Stimulated activated CD4-positive, alpha-beta T cell treated with anti-CD3 and anti-CD28 coated beads, Interleukin-12 subunit alpha, Interleukin-12 subunit beta, amount 100 ng/mL, for 4 hours (primary cell): Measurements from ENCODE around the gene RGS10.
"Not testable (repeated sequence)": the region's sequence is repeated elsewhere in the genome, so short reads cannot be mapped to it uniquely, and the experiment has no call there.

Source experiments
- DNase-seq: peaks from one replicate; pipeline ENCODE4 v3.0.0-alpha.2; 2020

Gene RGS10, protein sequence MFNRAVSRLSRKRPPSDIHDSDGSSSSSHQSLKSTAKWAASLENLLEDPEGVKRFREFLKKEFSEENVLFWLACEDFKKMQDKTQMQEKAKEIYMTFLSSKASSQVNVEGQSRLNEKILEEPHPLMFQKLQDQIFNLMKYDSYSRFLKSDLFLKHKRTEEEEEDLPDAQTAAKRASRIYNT

DNA sequence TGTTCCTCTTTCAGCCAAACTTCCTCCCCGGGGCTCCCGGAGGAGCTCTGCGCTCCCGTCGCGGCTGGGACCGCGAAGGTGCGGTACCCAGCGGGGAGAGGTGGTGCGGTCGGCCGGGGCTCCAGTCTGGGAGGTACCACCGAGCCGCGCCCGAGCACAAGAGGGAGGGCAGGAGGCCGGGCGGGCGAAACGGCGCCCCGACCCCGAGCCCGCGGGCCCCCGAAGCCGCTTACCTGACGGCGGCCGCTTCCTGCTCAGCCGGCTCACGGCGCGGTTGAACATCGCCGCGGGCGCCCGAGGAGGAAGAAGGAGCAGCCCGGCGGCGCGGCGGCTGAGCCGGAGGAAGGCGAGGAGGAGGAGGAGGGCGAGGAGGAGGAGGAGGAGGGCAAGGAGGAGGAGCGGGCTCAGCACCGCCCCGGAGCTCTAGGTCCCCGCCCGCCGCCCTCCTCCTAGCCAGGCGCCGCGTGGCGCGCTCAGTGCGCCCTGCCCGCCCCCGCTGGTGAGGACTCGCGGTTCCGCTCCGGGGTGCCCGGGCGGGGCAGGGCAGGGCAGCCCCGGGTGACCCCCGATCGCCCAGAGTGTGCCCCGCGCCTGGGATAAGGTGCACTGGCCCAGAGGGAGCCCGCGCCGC lies at the start of gene RGS10:
Gene RGS10 (minus strand): TSS at position 363 of the 631 bp plus-strand sequence. CDS start 81 bp downstream, at position 282.
- DNase-seq = peak; percentile 88

DNA sequence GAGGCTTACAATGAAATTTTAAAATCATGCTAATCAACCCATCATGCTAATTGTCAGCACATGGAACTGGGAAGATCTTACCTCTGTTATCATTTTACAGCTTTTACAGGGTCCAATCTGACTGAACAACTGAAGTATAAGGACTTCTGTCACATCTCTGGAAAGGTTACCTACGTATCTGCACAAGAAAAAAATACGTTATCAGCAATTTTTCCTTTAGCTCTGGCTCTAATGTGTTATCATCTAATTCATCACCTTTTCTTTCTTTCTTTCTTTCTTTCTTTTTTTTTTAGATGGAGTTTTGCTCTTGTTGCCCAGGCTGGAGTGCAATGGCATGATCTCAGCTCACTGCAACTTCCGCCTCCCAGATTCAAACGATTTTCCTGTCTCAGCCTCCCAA lies 45.6 kb upstream of the RGS10 start:
- no peak for DNase-seq

DNA sequence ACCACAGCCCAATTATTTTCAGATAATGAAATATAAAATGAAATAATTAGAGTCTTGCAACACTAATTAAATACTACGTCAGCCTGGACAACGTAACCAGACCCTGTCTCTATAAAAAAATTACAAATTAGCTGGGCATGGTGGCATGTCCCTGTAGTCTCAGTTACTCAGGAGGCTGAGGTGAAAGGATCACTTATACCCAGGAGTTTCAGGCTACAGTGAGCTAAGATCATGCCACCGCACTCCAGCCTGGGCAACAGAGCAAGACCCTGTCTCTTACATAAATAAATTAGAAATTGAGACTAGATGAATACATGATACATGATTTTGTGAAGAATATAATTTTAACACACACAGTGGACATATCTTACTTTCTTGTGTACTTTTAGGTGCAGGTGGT lies 35.8 kb upstream of the RGS10 start:
- no peak for DNase-seq

DNA sequence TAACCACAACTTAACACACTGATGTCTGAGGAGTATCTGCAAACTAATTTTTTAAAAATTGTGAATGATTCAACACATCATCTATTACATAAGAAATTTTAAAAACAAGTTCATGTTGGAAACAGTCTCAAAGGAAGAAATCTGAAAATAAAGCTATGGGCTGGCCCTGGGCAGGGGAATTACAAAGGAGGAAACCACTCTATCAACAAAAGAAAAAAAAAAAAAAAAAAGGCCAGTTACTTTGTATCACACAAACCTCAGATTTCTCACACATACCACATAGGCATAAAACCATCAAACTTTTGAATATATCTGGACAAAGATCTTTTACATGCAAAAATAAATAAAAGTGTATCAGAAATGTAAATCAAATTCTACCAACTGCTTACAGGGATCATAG lies 33.5 kb upstream of the RGS10 start:
- DNase-seq = no peak

DNA sequence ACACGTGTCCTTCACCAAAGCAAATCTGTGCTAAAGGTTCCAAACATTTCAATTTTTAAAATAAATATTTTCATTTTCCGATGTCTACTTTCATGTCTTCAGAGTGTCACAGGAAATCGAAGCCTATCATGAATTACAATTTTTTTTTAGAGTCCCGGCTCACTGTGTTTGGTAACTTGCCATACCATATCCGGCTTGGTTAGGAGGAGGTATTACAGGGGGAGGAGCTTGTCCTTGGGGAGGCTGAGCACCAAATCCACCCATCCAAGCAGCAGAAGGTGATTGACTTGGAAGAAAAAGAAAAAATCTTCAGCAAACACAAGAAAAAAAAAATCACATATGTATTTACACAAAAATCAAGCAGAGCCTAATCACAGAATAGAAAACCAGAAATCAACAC lies 33.0 kb upstream of the RGS10 start:
- DNase-seq = no peak

DNA sequence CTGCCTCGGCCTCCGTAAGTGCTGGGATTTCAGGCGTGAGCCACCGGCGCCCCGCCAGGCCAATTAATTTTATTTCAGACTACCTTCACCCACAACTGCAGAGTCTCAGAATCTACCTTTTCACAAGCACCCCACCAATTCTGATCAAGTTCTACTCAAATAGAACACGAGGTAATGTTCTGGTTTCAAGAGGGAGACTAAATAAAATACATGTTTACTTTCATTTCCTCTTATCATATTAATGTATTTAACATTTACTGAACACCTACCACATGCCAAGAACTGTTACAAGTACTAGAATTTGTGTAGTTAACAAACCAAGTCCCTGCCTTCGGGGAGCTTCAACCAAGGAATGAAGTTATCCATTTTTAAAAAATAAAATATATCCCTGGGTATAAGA lies 25.5 kb upstream of the RGS10 start:
- DNase-seq = no peak

DNA sequence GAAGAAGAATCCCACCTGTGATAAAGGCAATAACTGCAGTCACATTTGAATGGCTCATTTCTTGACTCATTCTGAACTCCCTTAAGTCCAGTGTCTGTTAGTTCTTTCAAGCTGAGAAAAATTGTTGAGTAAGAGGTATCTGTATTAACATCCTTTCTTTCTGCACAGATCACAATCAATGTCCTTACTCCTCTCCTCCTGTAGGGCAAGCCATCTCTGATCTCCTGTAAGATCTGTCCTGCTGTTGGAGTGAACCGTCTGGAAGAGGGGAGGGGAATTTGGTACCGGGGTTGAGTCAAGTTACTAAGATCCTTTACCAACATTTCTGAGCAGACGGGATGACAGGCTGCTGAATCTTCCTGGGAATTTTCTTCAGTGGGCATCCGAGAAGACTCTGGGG lies 19.6 kb upstream of the RGS10 start:
- DNase-seq = no peak

DNA sequence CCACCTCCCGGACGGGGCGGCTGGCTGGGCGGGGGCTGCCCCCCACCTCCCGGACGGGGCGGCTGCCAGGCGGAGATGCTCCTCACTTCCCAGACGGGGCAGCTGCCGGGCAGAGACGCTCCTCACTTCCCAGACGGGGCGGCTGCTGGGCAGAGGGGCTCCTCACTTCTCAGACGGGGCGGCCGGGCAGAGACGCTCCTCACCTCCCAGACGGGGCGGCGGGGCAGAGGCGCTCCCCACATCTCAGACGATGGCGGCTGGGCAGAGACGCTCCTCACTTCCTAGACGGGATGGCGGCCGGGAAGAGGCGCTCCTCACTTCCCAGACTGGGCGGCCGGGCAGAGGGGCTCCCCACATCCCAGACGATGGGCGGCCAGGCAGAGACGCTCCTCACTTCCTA lies 17.0 kb upstream of the RGS10 start:
- not testable (repeated sequence) for DNase-seq

DNA sequence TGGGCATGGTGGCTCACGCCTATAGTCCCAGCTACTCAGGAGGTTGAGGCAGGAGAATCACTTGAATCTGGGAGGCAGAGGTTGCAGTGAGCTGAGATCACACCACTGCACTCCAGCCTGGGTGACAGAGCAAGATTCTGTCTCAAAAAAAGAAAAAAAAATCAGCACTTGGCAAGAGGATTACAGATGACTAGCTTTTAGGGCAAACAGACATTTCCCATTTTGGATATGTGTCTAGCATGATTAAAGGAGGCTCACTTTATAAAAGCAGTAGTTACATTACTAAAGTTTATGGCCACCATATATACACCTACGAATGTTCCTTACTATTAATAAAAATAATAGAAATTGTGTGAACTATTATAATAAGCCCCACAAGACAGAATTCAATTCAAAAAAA lies 13.6 kb upstream of the RGS10 start:
- DNase-seq = not testable (repeated sequence)

DNA sequence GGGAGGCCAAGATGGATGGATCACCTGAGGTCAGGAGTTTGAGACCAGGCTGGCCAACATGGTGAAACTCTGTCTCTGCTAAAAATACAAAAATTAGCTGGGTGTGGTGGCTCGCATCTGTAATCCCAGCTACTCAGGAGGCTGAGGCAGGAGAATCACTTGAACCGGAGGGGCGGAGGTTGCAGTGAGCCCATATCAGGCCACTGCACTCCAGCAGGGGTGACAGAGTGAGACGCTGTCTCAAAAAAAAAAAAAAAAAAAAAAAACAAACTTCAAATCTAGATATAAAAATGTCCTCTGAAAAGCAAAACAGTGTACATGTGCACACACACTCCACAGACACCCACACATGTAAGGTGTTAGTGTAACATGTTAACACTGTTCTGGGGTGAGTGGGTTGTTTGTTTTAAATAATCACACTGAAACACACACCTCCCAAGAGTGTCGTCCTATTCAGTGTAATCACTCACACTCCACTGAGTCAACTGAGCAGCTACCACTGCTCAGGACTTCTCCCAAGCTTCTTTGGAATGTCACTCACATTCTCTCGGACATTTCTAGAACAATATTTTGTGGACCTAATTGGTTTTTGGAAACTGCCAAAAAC lies 12.8 kb upstream of the RGS10 start:
- DNase-seq = no peak

DNA sequence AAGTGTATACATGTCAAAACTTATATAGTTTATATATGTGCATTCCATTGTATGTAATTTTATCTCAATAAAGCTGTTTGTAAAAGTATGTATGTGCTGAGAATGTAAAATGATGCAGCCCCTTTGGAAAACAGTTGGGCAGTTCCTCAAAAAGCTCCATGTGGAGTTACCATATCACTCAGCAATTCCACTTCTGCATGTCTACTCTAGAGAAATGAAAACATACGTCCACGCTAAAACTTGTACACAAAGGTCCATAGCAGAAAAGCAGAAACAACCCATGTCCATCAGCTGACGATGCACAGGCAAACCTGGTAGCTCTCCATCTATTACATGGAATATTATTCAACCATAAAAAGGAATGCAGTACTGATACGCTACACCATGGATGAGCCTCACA lies 8.3 kb upstream of the RGS10 start:
- DNase-seq = no peak

DNA sequence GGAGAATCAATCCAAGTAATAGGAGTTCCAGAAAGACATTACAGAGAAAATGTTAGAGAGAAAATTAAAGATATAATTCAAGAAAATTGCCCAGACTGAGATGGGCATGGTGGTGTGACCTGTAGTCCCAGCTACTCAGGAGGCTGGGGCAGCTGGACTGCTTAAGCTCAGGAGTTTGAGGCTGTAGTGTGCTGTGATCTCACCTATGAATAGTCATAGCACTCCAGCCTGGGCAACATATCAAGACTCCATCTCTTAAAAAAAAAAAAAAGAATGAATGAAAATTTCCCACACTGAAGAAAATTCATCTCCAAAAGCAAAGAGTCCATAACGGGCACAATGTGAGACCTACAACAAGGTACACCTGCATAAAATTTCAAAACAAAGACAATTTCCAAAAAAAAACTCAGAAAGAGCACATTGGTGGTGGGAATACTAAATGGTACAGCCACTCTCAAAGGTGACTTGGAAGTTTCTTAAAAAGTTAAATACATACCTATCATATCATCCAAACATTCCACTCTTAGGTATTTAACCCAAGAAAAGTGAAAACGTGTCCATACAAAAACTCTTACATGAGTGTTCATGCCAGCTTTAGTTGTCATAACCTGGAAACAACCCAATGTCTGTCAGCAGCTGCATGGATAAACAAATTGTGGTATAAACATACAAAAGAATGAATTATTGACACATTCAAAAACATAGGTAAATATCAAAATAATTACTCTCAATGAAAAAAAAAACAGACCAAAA lies 6.9 kb upstream of the RGS10 start:
- no peak for DNase-seq

DNA sequence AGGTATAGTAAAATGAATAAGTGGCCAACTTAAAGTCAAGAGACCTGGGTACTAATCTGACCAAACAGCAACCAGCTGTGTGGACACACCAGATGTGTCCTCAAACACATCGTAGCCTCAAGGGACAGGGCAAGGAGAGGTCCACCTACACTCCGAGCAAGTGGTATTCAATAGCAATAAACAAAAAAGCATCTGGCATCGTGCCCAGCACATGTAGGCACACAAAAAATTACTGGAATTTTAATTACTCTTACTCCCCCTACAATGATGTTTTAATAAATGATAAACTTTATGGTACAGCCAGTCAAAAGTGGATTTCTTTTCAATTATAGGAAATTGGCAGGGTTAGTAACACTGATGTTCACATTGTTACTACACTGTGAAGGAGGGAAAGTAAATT lies 3.5 kb upstream of the RGS10 start:
- DNase-seq = no peak

DNA sequence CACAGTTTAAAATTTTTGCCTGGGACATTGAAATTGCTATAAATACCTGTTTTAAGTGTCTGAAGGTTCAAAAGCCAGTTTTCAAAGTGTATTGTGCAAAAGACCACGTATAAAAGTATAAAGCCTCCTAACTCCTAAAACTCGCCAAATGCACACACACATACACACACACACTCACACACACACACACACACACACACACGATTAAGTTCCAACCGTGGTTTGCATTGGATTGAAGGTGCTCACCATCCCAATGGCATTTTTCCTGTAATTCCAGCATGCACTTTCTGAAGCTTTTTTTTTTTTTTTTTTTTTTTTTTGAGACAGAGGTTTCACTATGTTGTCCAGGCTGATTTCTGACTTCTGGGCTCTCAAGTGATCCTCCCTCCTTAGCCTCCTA lies 2.8 kb upstream of the RGS10 start:
- DNase-seq = no peak

DNA sequence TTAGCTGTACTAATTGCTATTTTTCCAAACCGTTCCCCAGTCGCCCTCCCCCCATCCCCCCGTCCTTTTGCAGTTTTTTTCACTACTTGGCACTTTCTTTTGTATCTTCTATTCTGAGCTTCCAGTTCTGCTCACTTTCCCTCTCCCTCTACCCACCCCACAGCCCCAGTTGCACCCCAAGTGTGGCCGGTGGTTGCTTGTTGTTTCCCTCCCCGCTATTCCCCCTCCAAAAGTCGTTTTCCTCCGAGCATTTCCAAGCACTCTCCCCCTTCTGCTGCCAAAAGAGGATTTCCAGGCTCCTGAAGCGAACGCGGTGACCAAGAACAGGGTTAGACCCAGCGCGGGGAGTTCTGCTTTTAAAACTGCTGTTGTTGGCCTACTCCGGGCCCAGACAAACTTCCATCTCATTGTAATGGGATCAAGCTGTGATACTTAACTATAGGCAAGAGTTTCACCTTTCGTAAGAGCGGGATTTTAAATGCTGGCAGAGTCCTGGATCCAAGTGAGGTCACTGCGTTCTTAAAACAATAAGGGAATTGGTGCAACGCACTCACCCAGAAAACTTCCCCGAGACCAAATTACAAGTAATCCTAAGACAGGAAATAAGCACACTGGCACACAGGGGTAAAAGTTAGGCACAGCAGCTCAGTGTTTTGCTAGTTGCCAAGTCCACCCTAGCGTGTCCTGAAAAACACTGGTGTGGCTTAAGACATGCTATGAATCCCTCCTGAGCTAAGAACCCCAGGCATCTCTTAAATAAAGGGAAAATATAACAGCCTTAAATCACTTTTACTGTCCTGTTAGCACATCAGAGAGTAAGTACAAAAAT lies 1.5 kb upstream of the RGS10 start:
- DNase-seq = no peak

DNA sequence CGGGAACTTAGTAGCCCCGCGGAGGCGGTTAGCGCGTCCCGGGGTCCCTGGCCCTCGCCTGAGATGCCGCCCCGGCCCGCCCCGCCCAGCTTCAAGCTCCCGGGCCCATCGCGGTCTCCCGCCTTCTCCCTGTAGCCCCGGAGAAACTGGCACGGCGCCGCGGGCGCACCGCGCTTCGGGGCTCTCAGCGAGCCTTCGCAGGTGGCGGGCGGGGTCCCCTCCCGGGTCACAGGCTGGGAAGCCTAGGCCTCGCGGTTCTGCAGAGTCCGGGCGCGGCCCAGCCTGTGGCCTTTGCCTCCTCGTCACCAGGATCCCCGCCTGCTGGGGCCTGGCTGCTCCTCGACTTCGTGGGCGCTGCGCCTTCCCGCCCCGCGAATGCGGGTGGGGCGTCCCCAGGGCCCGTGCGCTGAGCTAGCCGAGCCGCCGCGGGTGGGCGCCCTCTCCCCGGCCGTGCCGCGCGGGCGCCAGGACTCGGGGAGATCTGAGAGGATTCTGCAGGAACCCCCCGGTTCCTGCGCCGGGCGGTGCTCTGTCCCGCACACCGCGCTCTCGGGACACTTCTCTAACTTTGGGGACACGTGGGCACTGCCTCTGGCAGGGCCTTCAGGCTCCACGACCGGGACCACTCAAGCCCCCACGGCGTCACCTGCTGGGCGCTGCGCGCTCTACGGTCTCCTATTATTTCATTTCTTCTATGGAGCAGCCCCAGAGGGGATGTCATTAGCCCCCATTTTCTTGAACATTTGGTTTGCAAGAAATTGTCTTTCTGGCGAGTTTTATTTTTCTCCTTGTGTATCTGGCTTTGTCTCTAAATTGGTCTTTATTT lies 682 bp upstream of the RGS10 start:
- DNase-seq = peak; percentile 62

DNA sequence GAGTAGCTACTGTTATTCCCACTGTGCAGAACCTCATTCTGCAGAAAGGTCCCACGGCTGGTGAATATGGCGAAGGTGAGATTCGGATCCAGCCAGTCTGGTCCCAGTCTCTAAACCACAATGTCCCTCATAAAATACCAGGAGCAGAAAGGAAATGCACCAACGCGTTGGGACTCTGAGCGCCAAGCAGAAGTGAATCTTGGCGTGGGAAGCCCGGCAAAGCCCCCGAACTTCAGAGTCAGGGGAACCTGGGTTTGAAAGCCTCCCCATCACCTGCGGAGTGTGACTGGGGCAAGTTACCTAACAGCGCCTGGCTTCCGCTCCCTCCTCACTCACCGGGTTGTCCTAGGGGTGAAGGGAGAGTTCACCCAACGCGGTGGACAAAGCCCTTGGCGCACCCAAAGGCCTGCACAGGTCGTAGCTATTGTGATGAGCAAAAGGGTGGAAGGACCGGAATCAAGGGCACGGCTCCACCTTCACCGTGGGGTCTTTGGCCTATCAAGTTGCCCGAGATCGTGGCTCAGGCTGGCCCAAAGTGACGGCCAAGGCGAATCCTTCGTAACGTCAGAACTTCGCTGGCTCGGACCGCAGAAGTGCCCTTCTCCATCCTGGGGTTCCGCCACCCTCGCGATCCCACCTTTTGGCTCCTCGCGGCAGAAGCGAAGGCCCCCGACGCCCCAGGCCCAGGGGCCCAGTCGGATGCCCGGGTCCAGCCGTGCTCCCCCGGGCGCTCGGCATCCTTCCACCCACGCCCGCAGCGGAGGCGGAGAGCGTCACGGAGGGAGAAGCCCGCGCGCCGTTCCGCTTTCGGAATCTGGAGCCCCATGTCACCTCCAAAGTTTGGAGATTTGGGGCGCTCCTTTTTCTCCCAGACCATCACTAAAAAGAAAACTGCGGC lies 811 bp downstream of the RGS10 start:
- peak; percentile 75 for DNase-seq

DNA sequence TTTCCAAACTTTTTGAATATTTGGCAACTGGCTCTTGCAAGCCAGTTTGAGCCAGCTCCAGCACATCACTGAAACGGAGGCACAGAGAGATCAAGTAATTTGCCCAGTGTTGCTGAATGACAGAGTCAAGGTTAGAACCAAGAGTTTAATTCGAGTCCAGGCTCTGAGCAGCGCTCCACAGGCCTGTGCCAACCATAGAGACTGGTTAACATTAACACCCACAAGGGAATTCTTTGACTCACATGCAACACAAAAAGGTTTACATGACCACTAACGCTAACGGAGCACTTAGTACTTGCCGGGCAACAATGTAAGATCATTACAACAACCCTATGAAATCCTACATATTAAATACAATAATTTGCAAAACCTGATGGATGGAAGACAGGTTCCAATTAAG lies 1.5 kb downstream of the RGS10 start:
- DNase-seq = no peak

DNA sequence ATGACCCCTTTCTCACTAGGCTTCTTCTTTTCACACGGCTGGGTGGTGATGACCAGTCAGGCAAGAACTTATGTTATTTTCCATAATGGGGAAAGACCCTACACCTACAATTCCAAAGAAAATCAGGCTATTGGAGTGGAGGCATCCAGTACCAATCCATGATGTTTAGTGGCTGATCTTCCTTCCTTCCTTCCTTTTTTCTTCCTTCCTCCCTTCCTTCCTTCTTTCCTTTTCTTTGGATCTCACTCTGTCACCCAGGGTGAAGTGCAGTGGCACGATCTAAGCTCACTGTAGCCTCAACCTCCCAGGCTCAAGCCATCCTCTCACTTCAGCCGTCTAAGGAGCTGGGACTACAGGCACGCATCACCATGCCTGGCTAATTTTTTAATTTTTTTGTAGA lies 2.5 kb downstream of the RGS10 start:
- no peak for DNase-seq

DNA sequence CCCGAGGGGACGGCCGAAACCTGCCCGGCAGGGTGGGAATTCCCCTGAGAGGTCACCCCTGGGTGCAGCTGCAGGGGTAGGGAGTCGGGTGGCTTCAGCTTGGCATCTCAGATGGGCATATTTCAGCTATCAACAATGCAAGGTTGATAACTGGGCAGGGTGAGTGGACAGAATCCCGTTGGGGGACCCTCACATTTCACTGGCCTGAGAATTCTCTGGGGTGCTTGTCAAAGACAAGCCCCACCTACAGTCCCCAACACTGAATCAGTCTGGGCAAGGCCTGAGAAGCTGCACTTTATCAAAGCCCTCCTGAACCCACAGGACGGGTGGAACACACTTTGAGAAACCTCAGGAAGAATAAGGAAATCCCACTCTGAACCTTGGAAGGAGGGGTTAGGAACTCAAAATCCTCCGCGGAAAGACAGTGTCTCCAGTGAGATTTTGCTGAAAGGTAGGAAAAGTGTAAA lies 3.1 kb downstream of the RGS10 start:
- no peak for DNase-seq
